ENCODE data around the gene ACAD10. TPM values are rescaled to one million over a fixed set of nuclear protein-coding genes. Genes with fewer than 3 reads are reported as not detected.

Gene ACAD10
- total RNA-seq, 1 experiment from 2014 or later, result 25.4 TPM

DNA sequence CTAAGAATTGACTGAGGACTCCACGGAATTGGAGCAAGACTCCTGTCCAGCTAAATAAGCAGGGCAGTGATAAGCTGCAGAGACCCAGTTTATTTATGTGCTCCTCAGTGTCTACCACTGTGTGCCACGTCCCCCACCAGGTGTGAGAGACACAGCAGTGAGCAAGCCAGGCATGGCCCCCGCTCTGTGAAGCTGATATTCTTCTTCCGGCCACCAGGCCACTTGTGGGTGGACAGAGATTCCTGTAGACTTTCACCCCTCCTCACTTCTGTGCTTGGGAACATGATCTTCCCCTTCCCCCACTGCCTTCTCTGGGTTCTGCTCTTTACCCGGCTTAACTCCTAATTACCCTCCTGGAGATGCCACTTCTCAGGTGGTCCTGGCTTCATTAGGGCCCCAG, 21.4 kb upstream of the ACAD10 start:
- no peaks in the 10 kb centered on the region for H3K4me1 Mint-ChIP-seq (ENCODE audit: insufficient read depth, unreplicated experiment)
- POLR2A ChIA-PET, result interaction anchor here (0.7 kb wide), 1 partner anchor 20 kb away, joined by 3 read pairs; no protein-coding TSS in a partner anchor
- CTCF ChIA-PET, result no interaction called here
- no peaks in the 10 kb centered on the region for H3K9me3 Mint-ChIP-seq (ENCODE audit: unreplicated experiment)
- H3K27me3 Mint-ChIP-seq (ENCODE audit: insufficient read depth, unreplicated experiment), result no peaks in the 10 kb centered on the region
- no peak for DNase-seq (ENCODE audit: unreplicated experiment)
- H3K4me3 Mint-ChIP-seq (ENCODE audit: unreplicated experiment), result no peak overlapping the region
- no TSS peak for BruUV-seq (replicated peaks)
- TF ChIP-seq, protein P1, sequence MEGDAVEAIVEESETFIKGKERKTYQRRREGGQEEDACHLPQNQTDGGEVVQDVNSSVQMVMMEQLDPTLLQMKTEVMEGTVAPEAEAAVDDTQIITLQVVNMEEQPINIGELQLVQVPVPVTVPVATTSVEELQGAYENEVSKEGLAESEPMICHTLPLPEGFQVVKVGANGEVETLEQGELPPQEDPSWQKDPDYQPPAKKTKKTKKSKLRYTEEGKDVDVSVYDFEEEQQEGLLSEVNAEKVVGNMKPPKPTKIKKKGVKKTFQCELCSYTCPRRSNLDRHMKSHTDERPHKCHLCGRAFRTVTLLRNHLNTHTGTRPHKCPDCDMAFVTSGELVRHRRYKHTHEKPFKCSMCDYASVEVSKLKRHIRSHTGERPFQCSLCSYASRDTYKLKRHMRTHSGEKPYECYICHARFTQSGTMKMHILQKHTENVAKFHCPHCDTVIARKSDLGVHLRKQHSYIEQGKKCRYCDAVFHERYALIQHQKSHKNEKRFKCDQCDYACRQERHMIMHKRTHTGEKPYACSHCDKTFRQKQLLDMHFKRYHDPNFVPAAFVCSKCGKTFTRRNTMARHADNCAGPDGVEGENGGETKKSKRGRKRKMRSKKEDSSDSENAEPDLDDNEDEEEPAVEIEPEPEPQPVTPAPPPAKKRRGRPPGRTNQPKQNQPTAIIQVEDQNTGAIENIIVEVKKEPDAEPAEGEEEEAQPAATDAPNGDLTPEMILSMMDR (IDR thresholded peaks at IDR 0.05; ENCODE audit: unreplicated experiment), result no peak
- H3K27ac Mint-ChIP-seq (ENCODE audit: low read depth, unreplicated experiment), result no peak overlapping the region
- peaks cover 86% of the 10 kb centered on the region for H3K36me3 Mint-ChIP-seq (ENCODE audit: insufficient read depth, unreplicated experiment)
- intact Hi-C loops (cut with micrococcal nuclease), result loop anchor here (10.0 kb wide), 1 partner anchor 140 kb away; no protein-coding TSS in a partner anchor

DNA sequence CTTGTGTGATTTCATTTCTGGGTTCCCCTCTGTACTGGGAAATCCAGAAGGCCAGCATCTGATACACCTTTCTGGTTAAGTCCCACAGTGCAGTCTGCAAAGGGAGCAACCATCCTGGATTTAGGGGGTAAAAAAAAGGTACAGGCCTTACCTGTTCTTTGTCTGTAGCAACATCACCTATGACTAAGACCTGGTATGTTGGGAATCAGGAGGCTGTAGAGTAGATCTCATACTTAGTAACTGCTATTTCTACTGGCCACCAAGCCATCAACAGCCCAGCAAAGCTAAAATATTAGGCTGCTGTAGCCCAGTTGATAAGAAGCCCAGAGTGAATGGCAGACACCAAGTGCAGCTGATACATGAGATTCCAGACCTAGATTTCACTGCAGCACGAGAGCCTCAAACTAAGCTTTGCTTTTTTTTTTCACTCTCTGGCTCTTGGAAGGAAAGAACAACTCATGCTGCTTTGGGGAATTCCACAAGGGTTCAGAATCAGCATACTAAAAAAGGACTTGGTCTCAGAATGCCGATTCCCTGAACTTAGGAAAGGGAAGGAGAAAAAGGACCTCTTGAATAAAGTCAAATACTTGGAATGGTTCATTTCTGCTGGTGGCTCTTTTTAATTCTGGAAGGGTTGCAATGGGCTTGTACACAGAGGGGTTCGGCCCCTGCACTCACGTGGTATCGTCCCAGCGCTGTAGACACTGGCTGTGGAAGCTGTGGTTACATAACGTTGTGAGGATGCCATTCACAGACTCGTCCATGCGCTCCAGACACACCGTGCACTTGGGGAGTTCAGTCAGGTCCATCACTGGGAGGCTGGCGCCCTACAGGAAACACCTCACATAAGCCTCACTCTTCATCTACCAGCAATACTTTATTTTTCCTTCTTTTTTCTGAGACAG, 20.6 kb upstream of the ACAD10 start:
- no peak for DNase-seq (ENCODE audit: unreplicated experiment)
- intact Hi-C loops (cut with micrococcal nuclease), result loop anchor here (10.0 kb wide), 1 partner anchor 140 kb away; no protein-coding TSS in a partner anchor
- Mint-ChIP-seq H3K27ac (ENCODE audit: low read depth, unreplicated experiment) (no peak overlapping the region), H3K27me3 (ENCODE audit: insufficient read depth, unreplicated experiment) (no peaks in the 10 kb centered on the region), H3K4me1 (ENCODE audit: insufficient read depth, unreplicated experiment) (no peaks in the 10 kb centered on the region), H3K36me3 (ENCODE audit: insufficient read depth, unreplicated experiment) (peaks cover 86% of the 10 kb centered on the region), H3K4me3 (ENCODE audit: unreplicated experiment) (no peak overlapping the region), H3K9me3 (ENCODE audit: unreplicated experiment) (no peaks in the 10 kb centered on the region)
- ChIA-PET CTCF (no interaction called here), POLR2A (interaction anchor here (0.7 kb wide), 1 partner anchor 20 kb away, joined by 3 read pairs; no protein-coding TSS in a partner anchor)
- TF ChIP-seq, protein P1 (IDR thresholded peaks at IDR 0.05; ENCODE audit: unreplicated experiment), result no peak
- no TSS peak for BruUV-seq (replicated peaks)

DNA sequence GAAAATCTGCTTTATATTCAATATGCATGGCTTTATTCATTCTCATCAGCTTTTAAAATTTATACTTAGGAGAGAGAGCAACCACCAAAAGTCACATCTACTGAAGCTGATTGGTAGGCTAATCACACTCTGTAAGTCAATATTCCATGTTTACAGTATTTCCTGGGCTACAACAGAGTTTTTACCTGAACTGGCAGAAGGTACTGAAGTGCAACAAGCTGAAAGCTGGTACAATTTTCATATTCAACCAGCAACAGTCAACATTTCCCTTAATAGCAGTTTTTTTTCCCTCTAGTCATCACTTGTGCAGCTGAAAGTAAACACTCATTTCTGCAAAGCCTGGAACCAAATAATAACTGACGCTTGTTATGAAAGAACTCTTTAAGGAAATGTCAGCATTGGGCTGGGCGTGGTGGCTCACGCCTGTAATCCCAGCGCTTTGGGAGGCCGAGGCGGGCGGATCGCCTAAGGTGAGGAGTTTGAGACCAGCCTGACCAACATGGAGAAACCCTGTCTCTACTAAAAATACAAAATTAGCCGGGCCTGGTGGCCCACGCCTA, 13.0 kb upstream of the ACAD10 start:
- ChIA-PET POLR2A (interaction anchor here (0.9 to 1.6 kb wide), 2 partner anchors 11 to 13 kb away, joined by 3 to 7 read pairs; partner anchors contain the start of genes ACAD10 and BRAP), CTCF (interaction anchor here (1.1 kb wide), 1 partner anchor 9 kb away, joined by 4 read pairs; no protein-coding TSS in a partner anchor)
- no peaks in the 10 kb centered on the region for H3K4me1 Mint-ChIP-seq (ENCODE audit: insufficient read depth, unreplicated experiment)
- no peak overlapping the region for H3K4me3 Mint-ChIP-seq (ENCODE audit: unreplicated experiment)
- intact Hi-C loops (cut with micrococcal nuclease), result loop anchor here (5.0 kb wide), 1 partner anchor 276 kb away; no protein-coding TSS in a partner anchor
- H3K9me3 Mint-ChIP-seq (ENCODE audit: unreplicated experiment), result no peaks in the 10 kb centered on the region
- no peaks in the 10 kb centered on the region for H3K27me3 Mint-ChIP-seq (ENCODE audit: insufficient read depth, unreplicated experiment)
- H3K36me3 Mint-ChIP-seq (ENCODE audit: insufficient read depth, unreplicated experiment), result peaks cover 96% of the 10 kb centered on the region
- TF ChIP-seq, protein P1 (IDR thresholded peaks at IDR 0.05; ENCODE audit: unreplicated experiment), result no peak
- DNase-seq (ENCODE audit: unreplicated experiment), result no peak
- no peak overlapping the region for H3K27ac Mint-ChIP-seq (ENCODE audit: low read depth, unreplicated experiment)
- no TSS peak for BruUV-seq (replicated peaks)

GRCh38 chr12:111673503-111673902, 12.3 kb upstream of the ACAD10 start:
- ChIA-PET POLR2A (interaction anchor here (0.9 to 1.9 kb wide), 2 partner anchors 12 kb away, joined by 7 to 8 read pairs; partner anchors contain the start of genes ACAD10 and BRAP), CTCF (interaction anchor here (0.6 to 1.8 kb wide), 8 partner anchors 10 to 792 kb away, joined by 3 to 7 read pairs (median 4); no protein-coding TSS in a partner anchor)
- BruUV-seq (replicated peaks), result no TSS peak
- DNase-seq (ENCODE audit: unreplicated experiment), result peak; percentile 46
- Mint-ChIP-seq H3K4me3 (ENCODE audit: unreplicated experiment) (no peak overlapping the region), H3K27me3 (ENCODE audit: insufficient read depth, unreplicated experiment) (no peaks in the 10 kb centered on the region), H3K4me1 (ENCODE audit: insufficient read depth, unreplicated experiment) (no peaks in the 10 kb centered on the region), H3K36me3 (ENCODE audit: insufficient read depth, unreplicated experiment) (peaks cover 96% of the 10 kb centered on the region), H3K9me3 (ENCODE audit: unreplicated experiment) (no peaks in the 10 kb centered on the region), H3K27ac (ENCODE audit: low read depth, unreplicated experiment) (no peak overlapping the region)
- intact Hi-C loops (cut with micrococcal nuclease), result loop anchor here (5.0 kb wide), 1 partner anchor 276 kb away; no protein-coding TSS in a partner anchor
- TF ChIP-seq, protein P1 (IDR thresholded peaks at IDR 0.05; ENCODE audit: unreplicated experiment), result peak; percentile 32
